ENCODE measurements around the gene RAMP2.
"Not testable (repeated sequence)": the region's sequence is repeated elsewhere in the genome, so short reads cannot be mapped to it uniquely, and the experiment has no call there.

Gene RAMP2, protein sequence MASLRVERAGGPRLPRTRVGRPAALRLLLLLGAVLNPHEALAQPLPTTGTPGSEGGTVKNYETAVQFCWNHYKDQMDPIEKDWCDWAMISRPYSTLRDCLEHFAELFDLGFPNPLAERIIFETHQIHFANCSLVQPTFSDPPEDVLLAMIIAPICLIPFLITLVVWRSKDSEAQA

DNA sequence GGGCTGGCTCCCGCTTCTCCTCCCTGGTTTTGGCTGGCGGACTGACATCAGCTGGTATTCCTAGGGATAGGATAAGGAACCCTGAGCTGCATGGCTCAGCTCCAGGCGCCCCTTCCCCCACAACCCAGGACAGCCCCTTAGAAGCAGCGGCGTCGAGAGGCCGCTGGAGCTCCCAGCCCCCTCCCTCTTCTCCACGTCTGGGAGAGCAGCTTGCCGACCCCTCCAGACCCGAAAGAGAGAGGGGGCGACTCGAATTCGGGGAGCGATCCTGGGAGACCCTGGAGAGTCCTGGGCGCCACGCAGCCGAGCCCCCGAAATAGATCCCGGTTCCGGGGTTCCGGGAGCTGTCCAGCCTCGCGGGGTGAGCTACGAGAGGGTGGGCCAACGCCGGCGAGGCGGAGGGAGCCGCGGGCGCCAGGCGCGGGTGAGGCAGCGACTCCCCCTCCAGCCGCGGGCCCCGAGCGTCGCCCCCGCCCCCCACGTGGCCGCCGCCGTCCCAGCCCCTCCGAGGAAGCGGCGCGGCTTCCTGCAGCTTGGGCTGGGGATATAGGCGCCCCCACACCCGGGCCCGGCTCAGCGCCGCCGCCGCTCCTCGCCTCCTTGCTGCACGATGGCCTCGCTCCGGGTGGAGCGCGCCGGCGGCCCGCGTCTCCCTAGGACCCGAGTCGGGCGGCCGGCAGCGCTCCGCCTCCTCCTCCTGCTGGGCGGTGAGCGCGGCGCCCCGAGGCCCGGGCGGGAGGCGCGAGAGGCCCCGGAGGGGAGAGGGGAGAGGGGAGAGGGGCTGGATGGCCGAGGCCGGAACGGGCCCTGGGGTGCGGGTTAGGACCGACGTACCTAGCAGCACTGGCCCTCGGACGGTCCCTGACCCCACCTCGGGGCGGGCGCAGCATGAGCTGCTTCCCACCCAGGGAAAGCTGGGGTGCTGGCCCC, at the start of gene RAMP2:
Gene RAMP2, plus strand, starts transcription at position 576 of the 930 bp plus-strand sequence. Its CDS starts 35 bp downstream, at position 611.
- DNase-seq, result peak; percentile 22 to 47

DNA sequence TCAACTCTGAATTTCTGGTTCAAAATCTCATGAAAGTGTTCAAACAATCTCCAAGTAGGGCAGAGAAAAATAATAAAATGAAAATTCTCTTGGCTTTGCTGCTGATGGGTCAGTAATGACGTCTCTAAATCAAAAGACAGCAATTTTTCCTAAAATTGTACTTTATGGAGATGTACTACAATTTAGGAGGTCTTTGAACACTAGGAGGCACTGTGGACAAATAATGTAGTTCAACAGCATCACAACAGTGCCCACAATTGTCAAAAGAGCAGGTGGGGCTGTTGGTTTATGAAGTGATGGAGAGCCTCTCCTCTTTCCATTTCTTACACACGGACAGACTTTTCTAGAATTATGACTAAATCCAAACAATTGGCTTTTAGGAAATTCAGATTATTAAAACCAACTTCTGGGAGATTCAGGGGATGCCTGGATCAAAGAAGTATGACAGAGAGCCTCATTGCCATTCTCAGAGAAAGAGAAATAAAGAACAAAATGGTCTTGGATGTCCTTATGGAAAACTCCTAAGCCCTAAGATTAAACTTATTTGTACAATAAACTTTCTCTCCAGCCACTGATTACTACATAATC, 39.9 kb upstream of the RAMP2 start:
- peak; percentile 60 to 76 for DNase-seq

DNA sequence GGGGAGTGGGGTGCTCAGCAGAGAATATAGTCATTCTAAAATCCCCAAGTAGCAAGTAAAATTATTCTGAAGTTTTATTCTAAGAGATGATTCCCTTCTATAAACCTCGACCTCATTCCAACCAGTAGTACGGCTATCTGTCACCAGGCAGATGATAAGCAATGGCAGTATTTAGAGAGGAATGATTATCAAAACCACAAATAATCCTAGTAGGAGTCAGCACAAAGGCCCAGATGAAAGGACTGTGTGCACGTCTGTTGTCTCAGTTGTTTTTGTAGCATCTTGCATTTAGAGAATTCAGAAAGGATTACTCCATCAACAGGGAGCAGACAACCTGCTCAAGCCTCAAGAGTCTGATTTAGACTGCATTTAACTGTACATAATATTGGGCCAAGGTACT, 37.4 kb upstream of the RAMP2 start:
- no peak for DNase-seq

DNA sequence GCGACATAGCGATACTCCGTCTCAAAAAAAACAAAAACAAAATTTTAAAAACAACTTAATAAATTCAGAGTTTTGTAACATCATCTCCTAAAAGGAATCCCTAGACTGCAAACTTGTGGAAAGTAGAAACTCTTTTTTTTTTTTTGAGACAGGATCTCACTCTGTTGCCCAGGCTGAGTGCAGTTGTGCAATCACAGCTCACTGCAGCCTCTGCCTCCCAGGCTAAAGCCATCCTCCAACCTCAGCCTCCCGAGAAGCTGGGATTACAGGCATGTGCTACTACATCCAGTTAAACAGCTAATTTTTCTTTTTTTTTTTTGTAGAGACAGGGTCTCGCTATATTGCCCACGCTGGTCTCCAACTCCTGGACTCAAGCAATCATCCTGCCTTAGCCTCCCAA, 35.9 kb upstream of the RAMP2 start:
- DNase-seq, result no peak

DNA sequence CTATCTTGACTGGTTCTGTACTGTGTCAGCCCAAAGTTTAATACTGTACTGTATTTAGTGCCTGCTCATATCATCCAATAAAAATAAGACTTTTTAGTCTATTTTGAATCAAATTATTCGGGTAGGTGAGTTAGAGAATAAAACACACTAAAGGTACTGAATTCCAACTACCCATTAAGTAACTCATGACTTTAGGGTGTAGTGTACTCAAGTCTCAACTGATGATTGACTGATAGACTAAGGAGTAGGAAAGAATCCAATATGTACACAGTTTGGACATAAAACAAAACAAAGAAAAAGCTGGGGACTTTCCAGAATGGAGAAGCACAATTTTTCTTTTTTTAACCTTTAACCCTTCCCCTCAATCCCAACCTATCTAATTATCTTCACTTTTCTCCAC, 20.3 kb upstream of the RAMP2 start:
- no peak for DNase-seq

DNA sequence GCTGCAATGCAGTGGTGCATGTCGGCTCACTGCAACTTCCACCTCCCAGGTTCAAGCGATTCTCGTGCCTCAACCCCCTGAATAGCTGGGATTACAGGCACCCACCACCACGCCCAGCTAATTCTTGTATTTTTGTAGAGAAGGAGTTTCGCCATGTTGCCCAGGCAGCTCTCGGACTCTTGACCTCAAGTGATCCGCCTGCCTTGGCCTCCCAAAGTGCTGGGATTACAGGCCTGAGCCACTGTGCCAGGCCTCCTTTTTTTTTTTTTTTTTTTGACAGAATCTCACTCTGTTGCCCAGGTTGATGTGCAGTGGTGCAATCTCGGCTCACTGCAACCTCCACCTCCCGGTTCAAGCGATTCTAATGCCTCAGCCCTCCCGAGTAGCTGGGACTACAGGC, 18.1 kb upstream of the RAMP2 start:
- not testable (repeated sequence) for DNase-seq

DNA sequence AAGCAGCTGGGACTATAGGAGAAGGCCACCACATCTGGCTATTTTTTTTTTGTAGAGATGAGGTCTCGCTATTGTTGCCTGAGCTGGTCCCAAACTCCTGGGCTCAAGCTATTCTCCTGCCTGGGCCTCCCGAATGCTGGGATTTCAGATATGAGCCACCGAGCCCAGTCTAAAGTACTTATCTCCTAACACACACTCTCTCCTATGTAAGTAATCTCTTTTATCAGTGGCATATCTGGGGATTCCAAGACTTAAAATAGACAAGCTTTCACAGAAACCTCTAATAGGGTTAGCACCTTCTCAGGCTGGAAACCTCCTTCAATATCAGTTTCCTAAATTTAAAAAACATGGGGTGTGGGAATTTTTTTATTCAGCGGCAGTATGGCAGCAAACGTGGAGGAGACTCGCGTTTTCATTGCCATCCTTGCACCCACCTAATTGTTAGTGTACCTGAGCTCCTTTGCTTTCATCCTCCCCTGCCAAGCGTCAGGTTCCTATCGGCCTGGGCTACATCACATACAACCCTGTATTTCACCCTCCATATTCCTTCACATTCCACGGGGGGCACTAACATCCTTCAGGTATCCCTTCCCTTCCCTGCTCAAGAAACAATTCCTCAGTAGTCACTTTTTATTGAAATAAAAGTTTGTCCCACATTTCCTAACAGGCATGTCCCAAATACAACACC, 17.3 kb upstream of the RAMP2 start:
- DNase-seq, result peak; percentile 24 to 57

DNA sequence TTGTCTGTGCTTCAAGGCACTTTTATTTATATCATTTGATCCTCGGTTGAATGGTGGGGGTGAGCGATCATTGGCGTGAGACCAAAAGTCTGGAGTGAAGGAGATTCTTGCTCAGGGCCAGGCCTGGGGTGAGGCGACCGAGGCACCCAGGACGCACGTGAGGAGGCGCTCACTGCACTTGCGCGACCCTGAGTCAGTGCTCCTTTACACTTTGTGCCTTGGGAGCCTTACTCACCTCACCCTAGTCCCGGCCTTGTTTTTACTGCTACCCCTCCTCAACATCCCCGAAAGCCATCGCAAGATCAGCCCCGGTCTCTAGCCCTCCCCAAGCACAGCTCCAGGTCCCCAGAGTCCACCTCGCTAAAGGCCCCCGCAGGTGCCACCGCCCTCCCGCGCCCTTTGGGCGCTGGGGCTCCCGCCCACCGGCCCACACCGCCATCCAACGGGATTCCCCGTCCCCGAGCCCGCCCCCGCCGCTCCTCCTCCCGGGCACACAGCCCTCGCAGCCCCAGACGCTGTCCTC, 16.7 kb upstream of the RAMP2 start:
- peak; percentile 84 to 88 for DNase-seq

DNA sequence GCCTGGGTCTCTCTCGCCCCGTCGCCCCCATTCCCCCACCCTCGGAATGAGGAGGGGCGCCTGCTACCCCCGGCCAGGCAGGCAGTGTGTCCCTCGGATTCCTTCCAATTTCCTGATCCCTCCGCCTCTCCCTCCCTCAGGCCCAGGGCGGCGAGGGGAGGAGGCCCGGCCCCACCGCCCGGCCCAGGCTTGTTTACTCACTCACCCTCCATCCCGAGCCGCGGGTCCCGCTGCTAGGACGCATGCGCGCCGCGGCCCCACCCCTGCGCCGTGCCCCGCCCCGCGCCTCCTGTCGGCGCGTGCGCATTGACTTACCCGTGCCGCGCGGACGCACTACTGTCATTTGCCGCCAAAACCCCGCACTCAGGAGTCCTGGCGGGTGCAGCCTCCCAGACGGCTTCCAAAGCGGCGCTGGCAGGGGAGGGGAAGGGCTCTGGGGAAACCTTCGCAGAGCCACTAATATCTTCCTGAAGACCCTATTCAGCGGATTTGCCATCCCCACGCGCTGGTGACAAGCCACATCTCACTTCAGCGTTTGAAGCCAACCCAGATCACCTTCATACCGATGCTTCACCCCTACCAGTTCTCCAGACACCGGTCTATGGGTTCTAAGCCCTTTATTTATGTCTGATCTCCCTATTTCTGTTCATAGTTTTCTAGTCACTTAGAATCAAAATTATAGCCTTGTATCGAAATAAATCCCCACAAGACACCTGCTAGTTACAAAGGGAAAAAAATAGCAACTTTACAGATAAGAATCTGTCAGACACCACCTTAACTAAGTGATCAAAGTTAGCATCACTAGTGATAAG, 16.0 kb upstream of the RAMP2 start, which contains the start of gene EZH1:
Gene EZH1, minus strand, starts transcription at position 235 of the 812 bp plus-strand sequence. CDS start 16,099 bp downstream, outside the sequence.
- DNase-seq, result peak; percentile 95 to 98

DNA sequence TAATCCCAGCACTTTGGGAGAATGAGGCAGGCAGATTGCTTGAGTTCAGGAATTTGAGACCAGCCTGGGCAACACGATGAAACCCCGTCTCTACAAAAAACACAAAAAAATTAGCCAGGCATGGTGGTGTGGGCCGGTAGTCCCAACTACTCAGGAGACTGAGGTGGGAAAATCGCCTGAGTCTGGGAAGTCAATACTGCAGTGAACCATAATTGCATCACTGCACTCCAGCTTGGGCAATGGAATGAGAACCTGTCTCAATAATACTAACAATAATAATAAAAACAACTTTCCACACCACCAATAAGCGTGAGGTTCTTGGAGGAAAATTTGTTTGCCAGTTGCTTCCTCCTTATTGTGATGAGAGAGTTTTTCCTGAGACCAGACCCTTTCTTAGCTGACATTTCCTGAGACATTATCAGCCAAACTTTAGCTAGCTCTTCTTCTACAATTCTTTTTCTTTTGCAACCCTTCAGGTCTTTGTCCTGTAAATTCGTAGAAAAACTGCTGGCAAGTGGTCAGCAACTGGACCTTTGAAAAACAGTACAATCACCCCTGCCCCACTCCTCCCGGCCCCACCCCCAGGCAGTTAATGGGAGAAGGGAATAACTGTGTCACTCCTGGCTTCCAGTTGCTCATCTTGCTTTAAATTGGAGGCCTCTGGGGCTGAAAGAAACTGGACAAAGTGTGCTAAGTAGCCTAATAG, 12.7 kb upstream of the RAMP2 start:
- no peak for DNase-seq

DNA sequence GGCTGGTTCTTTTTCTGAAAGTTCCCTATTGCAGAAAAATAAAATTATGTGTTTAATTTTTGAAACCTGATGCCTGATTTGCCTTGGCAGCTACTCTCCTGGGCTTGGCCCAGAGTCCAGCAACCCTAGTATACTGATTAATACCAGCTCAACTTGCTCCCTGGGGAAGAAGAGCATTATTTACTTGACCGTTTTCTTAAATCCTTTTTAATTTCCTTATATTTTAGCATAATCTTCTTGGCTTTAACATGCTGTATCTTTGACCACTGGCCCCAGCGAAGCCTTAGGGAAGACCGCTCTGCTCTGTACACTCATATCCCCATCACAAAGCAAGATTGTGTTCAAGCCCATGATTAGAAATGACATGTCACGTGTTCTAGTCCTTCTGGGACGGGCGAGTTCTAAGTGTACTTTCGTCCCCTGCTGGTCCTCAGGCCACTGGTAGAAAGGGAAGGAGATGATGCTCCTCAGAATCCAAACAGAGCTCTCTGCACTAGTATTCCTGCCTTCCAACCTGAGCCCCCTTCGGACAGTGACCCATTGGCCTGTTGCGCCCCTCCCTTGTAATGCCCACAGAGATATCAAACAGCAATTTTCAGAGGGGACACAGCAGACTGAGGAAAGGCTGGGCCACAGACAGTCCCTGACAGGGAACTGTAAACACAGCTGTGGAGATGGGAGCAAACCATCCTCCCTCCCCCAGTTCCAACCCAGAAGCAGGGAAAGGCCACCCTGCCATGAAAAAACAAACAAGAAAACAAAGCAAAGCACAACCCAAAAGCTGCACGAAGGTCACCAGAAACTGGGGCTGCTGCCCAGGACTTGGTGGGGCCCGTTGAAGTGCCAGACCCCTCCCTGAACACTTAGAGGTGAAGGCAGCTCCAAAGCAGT, 11.9 kb upstream of the RAMP2 start:
- DNase-seq, result no peak

DNA sequence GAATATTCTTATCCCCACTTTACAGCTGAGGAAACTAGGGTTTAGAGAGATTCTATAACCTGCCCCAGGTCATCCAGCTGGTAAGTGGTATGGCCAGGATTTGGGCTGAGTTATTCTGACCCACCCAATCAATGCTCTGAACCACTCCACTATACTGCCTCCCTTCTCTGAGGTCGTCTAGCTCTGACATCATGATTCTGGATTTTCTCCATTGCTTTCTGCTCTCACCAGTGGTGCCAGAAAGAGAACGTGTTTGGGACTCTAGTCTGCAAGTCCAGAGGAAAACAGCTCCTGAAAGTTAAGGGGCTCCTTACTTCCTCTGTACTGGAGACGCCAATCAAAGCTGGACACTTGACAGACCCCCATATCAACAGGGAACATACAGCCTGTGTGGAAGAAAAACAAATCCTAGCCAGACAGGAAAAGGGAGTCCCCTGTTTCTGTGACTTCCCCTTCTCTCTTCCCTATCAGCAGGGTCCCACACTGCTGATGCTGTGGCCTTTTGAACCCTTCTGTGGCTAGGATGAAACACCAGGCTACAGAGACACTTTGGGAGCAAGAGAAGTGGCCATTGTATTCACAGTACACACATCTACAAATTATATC, 10.2 kb upstream of the RAMP2 start:
- no peak for DNase-seq

DNA sequence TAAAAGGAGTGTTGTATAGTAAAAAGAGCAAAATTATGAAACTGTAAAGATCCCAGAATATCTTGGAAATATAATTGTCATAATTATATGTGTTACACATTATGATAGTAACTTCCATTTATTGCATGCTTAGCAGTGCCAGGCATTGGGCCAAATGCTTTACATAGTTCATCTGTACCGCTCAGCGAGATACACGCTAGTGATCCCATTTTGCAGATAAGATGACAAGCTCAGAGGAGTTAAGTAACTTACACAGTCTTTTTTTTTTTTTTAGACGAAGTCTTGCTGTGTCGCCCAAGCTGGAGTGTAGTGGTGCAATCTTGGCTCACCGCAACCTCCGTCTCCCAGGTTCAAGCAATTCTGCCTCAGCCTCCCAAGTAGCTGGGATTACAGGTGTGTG, 9.4 kb upstream of the RAMP2 start:
- no peak for DNase-seq

DNA sequence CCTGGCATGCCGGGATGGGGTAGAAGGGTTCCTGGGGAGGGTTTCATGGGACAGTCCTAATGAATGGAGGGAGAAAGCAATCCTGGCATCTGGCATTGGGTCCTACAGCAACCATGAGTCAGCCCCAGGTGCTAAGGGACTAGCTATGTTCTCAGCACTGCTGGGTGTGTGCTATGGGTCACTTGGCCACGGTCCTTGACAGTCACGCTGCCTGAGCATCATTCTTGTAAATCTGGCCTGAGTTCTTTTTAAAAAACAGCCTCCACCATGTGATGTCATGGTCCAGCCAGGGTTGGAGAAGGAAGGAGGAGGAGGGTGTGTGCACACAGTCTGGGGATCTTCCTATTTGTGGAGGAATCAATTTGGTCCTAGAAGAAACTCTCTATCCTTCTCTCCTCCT, 6.2 kb upstream of the RAMP2 start:
- no peak for DNase-seq

DNA sequence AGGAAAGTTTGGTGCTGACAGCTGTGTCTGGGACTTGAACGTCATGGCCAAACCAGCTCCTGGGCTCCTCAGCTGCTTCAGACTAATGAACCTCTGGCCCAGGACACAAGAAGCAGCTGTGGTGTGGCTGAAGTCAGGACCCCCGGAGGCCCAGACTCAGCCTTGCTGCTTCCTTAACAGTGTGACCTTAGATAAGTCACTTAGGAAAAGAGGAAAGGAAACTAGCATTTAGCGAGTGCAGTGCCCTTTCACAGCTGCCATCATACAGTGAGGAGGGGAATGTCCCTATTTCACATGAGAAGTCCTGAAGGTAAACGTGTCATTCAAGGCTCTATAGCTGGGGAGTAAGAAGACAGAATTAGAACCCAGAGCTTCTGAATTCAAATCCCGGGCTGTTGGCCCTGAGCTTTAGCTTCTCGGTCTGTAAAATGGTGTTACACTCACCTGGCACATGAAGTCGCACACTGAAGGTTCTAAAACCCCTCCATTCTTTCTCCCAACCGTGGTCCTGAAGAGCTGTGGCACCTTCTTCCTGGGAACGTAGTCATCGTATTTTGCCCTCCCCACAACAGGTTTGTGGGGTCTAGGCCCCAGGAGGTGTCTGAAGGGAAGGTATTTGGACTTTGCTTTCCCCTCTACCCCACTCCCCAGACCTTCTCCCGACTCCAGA, 910 bp upstream of the RAMP2 start:
- no peak for DNase-seq

DNA sequence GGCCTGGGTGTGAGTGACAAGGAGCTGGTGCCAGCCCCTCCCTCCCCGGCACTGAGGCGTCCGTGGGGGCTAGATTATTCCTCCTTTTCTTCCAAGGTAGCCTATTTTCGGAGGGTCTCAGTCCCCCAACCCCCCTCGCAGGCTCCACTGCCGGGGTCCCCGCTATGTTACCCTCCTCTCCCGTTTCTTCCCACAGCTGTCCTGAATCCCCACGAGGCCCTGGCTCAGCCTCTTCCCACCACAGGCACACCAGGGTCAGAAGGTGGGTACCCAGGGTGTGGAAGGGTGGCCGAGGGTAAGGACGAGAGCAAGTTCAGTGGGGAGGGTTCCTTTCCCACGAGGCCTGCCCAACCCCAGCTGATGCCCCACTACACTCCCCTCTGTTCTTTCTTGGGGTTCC, 611 bp downstream of the RAMP2 start:
- no peak for DNase-seq

DNA sequence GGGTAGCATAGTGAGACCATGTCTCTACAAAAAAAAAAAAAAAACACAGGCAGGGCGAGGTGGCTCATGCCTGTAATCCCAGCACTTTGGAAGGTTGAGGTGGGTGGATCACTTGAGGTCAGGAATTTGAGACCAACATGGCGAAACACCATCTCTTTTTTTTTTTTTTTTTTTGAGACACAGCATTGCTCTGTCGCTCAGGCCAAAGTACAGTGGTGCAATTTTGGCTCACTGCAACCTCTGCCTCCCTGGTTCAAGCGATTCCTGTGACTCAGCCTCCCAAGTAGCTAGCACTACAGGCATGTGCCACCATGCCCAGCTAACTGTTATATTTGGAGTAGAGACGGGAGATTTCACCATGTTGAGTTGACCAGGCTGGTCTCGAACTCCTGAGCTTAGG, 5.1 kb downstream of the RAMP2 start:
- no peak for DNase-seq

DNA sequence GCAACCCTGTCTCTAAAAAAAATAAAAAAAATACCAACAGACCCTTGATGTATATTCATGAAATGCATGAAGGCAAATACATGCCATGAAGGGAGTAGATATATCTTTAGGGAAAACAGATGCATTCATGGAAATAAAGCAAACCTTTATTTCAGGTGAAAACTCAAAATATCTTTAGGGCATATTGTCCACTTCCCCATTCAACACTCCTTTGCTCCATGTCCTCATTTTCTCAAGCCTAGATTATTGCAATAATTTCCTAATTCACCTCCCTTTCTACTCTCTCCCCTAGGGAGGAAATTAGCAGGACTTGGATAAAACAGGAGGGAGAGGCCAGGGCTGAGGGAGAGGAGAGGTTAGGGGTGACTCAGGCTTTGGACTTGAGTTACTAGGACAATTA, 6.5 kb downstream of the RAMP2 start:
- DNase-seq, result no peak

DNA sequence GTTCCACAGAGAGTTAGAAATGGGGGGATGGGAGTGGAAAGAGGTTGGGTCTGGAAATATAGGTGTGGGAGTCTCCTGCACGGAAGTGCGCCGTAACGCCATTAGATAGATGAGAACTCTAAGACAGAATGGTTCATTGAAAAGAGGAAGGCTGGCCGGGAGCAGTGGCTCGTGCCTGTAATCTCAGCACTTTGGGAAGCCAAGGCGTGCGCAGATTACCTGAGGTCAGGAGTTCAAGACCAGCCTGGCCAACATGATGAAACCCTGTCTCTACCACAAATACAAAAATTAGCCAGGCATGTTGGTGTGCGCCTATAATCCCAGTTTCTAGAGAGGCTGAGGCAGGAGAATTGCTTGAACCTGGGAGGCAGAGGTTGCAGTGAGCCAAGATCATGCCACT, 7.0 kb downstream of the RAMP2 start:
- not testable (repeated sequence) for DNase-seq

All from NCI-H524 (cell line).